Measurements from ENCODE around the gene GH1. TPM values are rescaled to one million over a fixed set of nuclear protein-coding genes. Genes with fewer than 3 reads are reported as not detected.
"Not testable (repeated sequence)": the region's sequence is repeated elsewhere in the genome, so short reads cannot be mapped to it uniquely, and the experiment has no call there.

GH1 gene
- polyA plus RNA-seq, 1 of the 3 experiments (the other 2 are of a cell fraction) = not detected

DNA sequence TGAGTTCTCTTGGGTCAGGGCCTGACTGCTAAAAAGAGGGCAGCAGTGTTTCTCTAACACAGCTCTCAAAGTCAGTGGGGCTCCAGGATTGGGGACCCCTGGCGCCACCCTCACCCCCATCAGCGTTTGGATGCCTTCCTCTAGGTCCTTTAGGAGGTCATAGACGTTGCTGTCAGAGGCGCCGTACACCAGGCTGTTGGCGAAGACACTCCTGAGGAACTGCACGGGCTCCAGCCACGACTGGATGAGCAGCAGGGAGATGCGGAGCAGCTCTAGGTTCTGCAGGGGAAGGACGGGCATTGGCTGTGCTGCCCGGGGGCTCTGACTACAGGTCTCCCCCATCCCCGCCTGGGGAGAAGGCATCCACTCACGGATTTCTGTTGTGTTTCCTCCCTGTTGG is 993 bp downstream of the GH1 start:
- Histone ChIP-seq H3K79me2 (ENCODE audit: insufficient read depth) (no peaks in the 10 kb centered on the region), H3K4me3 (ENCODE audit: low read depth in 2 of 2, low read length in 1 of 2) (no peak overlapping the region), H3K9me2 (no peaks in the 10 kb centered on the region), H3K27ac (ENCODE audit: low read depth in 2 of 2, low read length in 1 of 2) (no peak overlapping the region), H3K4me1 (ENCODE audit: control insufficient read depth in 1 of 2, insufficient read depth in 2 of 2, low read depth in 1 of 2, low read length in 1 of 2) (no peaks in the 10 kb centered on the region), H3K9me3 (no peaks in the 10 kb centered on the region), H3K36me3 (replicated peaks in 1 of 2; ENCODE audit: control insufficient read depth in 1 of 2, insufficient read depth in 2 of 2, low read length in 1 of 2) (no peaks in the 10 kb centered on the region), H3F3A (replicated peaks; ENCODE audit: insufficient read depth) (no peaks in the 10 kb centered on the region), H4K20me1 (ENCODE audit: insufficient read depth) (no peaks in the 10 kb centered on the region), H3K9ac (no peak overlapping the region), H3K4me2 (no peak overlapping the region), H3K27me3 (ENCODE audit: insufficient read depth) (peaks cover 46% of the 10 kb centered on the region), H2AFZ (ENCODE audit: low read depth) (no peak overlapping the region)
- POLR2A ChIA-PET = interaction anchor here (1.5 kb wide), 1 partner anchor 212 kb away, joined by 3 read pairs; the partner anchor contains the start of gene ERN1
- no peak for DNase-seq
- WGBS (ENCODE audit: low lambda C conversion rate) = 50% methylated on average over 13 of the region's 13 CpGs
- TF ChIP-seq TCF12 (IDR thresholded peaks at IDR 0.05) (no peak), USF1 (IDR thresholded peaks at IDR 0.05; ENCODE audit: borderline replicate concordance, low read depth) (no peak), SMC3 (IDR thresholded peaks at IDR 0.05; ENCODE audit: low read depth, low read length) (no peak), RAD21 (IDR thresholded peaks at IDR 0.05; ENCODE audit: low read length) (no peak), RFX5 (IDR thresholded peaks at IDR 0.05; ENCODE audit: low read length) (no peak), EP300 (IDR thresholded peaks at IDR 0.05; ENCODE audit: borderline replicate concordance in 1 of 2, low read depth in 1 of 2, low read length in 1 of 2) (no peak), EZH2phosphoT487 (IDR thresholded peaks at IDR 0.05; ENCODE audit: borderline replicate concordance, low read depth) (no peak), POLR2AphosphoS5 (IDR thresholded peaks at IDR 0.05; ENCODE audit: low read depth, low read length) (no peak), MEF2A (IDR thresholded peaks at IDR 0.05; ENCODE audit: borderline replicate concordance, low read depth) (no peak)
- TF ChIP-seq, protein P1, sequence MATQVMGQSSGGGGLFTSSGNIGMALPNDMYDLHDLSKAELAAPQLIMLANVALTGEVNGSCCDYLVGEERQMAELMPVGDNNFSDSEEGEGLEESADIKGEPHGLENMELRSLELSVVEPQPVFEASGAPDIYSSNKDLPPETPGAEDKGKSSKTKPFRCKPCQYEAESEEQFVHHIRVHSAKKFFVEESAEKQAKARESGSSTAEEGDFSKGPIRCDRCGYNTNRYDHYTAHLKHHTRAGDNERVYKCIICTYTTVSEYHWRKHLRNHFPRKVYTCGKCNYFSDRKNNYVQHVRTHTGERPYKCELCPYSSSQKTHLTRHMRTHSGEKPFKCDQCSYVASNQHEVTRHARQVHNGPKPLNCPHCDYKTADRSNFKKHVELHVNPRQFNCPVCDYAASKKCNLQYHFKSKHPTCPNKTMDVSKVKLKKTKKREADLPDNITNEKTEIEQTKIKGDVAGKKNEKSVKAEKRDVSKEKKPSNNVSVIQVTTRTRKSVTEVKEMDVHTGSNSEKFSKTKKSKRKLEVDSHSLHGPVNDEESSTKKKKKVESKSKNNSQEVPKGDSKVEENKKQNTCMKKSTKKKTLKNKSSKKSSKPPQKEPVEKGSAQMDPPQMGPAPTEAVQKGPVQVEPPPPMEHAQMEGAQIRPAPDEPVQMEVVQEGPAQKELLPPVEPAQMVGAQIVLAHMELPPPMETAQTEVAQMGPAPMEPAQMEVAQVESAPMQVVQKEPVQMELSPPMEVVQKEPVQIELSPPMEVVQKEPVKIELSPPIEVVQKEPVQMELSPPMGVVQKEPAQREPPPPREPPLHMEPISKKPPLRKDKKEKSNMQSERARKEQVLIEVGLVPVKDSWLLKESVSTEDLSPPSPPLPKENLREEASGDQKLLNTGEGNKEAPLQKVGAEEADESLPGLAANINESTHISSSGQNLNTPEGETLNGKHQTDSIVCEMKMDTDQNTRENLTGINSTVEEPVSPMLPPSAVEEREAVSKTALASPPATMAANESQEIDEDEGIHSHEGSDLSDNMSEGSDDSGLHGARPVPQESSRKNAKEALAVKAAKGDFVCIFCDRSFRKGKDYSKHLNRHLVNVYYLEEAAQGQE (IDR thresholded peaks at IDR 0.05; ENCODE audit: low read depth, low read length) = no peak
- CTCF ChIA-PET = interaction anchor here (1.7 to 6.7 kb wide), 16 partner anchors 14 to 502 kb away, joined by 6 to 214 read pairs (median 30); partner anchors contain the start of genes CD79B, ERN1 and PRR29

DNA sequence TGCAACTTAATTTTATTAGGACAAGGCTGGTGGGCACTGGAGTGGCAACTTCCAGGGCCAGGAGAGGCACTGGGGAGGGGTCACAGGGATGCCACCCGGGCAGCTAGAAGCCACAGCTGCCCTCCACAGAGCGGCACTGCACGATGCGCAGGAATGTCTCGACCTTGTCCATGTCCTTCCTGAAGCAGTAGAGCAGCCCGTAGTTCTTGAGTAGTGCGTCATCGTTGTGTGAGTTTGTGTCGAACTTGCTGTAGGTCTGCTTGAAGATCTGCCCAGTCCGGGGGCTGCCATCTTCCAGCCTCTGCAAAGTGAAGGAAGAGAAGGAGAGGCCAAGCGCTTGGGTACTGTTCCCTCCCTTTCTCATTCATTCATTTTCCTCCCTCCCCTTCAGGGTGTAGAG is 1.4 kb downstream of the GH1 start:
- CTCF ChIA-PET = interaction anchor here (3.4 to 6.7 kb wide), 9 partner anchors 14 to 215 kb away, joined by 27 to 214 read pairs (median 63); partner anchors contain the start of genes CD79B, ERN1 and PRR29
- not testable (repeated sequence) for H3K27ac ChIP-seq (ENCODE audit: low read depth in 2 of 2, low read length in 1 of 2)
- WGBS (ENCODE audit: low lambda C conversion rate) = 71% methylated on average over 11 of the region's 11 CpGs

More for the DNA sequence above, 1.4 kb downstream of the GH1 start:
- not testable (repeated sequence) for H2AFZ ChIP-seq (ENCODE audit: low read depth); H3K36me3 ChIP-seq (replicated peaks in 1 of 2; ENCODE audit: control insufficient read depth in 1 of 2, insufficient read depth in 2 of 2, low read length in 1 of 2); H3F3A ChIP-seq (replicated peaks; ENCODE audit: insufficient read depth); H3K4me2 ChIP-seq; H3K9ac ChIP-seq; H3K9me3 ChIP-seq; H4K20me1 ChIP-seq (ENCODE audit: insufficient read depth); H3K79me2 ChIP-seq (ENCODE audit: insufficient read depth); H3K4me1 ChIP-seq (ENCODE audit: control insufficient read depth in 1 of 2, insufficient read depth in 2 of 2, low read depth in 1 of 2, low read length in 1 of 2); H3K4me3 ChIP-seq (ENCODE audit: low read depth in 2 of 2, low read length in 1 of 2); DNase-seq; H3K9me2 ChIP-seq
- peaks cover 50% of the 10 kb centered on the region for H3K27me3 ChIP-seq (ENCODE audit: insufficient read depth)
- POLR2A ChIA-PET = interaction anchor here (1.5 kb wide), 1 partner anchor 213 kb away, joined by 3 read pairs; the partner anchor contains the start of gene ERN1

Measured in SK-N-SH (cell line).